HEK293T (cell line): ENCODE results near the gene NNMT.

Experiments
- CTCF ChIA-PET: fragments of 350-600 bp; formaldehyde crosslinking; extraction: SDS; loops from one replicate; lab custom pipeline; 2021; ENCODE audit warnings: antibody characterized with exemption, inconsistent platforms; lab: Yijun Ruan, JAX
- POLR2A ChIA-PET: fragments of 350-600 bp; formaldehyde crosslinking; extraction: SDS; loops from one replicate; lab custom pipeline; 2020; ENCODE audit warnings: antibody characterized with exemption, inconsistent platforms; lab: Yijun Ruan, JAX
- DNase-seq: peaks from one replicate; pipeline ENCODE4 v3.0.0; 2012; ENCODE audit warnings: mixed read lengths; ENCODE audit errors: extremely low spot score
- ARNT ChIP-seq: fragments of 450-650 bp; IDR thresholded peaks from 2 replicates; pipeline ENCODE4 v1.6.1; 2017; ENCODE audit warnings: mild to moderate bottlenecking
- BHLHE40 ChIP-seq: fragments of 450-650 bp; IDR thresholded peaks from 2 replicates; pipeline ENCODE4 v1.6.1; 2016; ENCODE audit warnings: mild to moderate bottlenecking, moderate library complexity, borderline replicate concordance
- CTBP1 ChIP-seq: fragments of 450-650 bp; IDR thresholded peaks from 2 replicates; pipeline ENCODE4 v1.6.1; 2016; ENCODE audit warnings: borderline replicate concordance
- ELF4 ChIP-seq: fragments of 450-650 bp; IDR thresholded peaks from 2 replicates; pipeline ENCODE4 v1.6.1; 2017; ENCODE audit warnings: antibody characterized with exemption
- FOXA1 ChIP-seq: fragments of 450-650 bp; IDR thresholded peaks from 2 replicates; pipeline ENCODE4 v1.6.1; 2016; ENCODE audit warnings: mild to moderate bottlenecking
- FOXK2 ChIP-seq: fragments of 450-650 bp; IDR thresholded peaks from 2 replicates; pipeline ENCODE4 v1.6.1; 2016; ENCODE audit warnings: mild to moderate bottlenecking
- FOXM1 ChIP-seq: fragments of 450-650 bp; IDR thresholded peaks from 2 replicates; pipeline ENCODE4 v1.6.1; 2017; ENCODE audit warnings: mild to moderate bottlenecking, borderline replicate concordance
- HDGF ChIP-seq: fragments of 450-650 bp; IDR thresholded peaks from 2 replicates; pipeline ENCODE4 v1.6.1; 2017; ENCODE audit warnings: antibody characterized with exemption, borderline replicate concordance
- L3MBTL2 ChIP-seq: fragments of 450-650 bp; conservative IDR thresholded peaks from 2 replicates; pipeline ENCODE4 v1.6.1; 2016; ENCODE audit warnings: mild to moderate bottlenecking
- LEF1 ChIP-seq: fragments of 450-650 bp; IDR thresholded peaks from 2 replicates; pipeline ENCODE4 v1.6.1; 2017; ENCODE audit warnings: mild to moderate bottlenecking, borderline replicate concordance
- NFRKB ChIP-seq: fragments of 450-650 bp; IDR thresholded peaks from 2 replicates; pipeline ENCODE4 v1.6.1; 2016; ENCODE audit warnings: mild to moderate bottlenecking, moderate library complexity
- PKNOX1 ChIP-seq: fragments of 450-650 bp; IDR thresholded peaks from 2 replicates; pipeline ENCODE4 v1.6.1; 2016
- SP1 ChIP-seq: fragments of 450-650 bp; IDR thresholded peaks from 2 replicates; pipeline ENCODE4 v1.6.1; 2017
- SUZ12 ChIP-seq: fragments of 450-650 bp; IDR thresholded peaks from 2 replicates; pipeline ENCODE4 v1.6.1; 2016; ENCODE audit warnings: mild to moderate bottlenecking
- TARDBP ChIP-seq: fragments of 450-650 bp; IDR thresholded peaks from 2 replicates; pipeline ENCODE4 v1.6.1; 2016
- ZNF384 ChIP-seq: fragments of 450-650 bp; IDR thresholded peaks from 2 replicates; pipeline ENCODE4 v1.6.1; 2016

Gene NNMT

GRCh38 chr11:114343020-114343419 is 46.8 kb downstream of the NNMT start:
- DNase-seq = no peak
- ChIA-PET CTCF (no interaction called here), POLR2A (no interaction called here)
- TF ChIP-seq FOXM1 = no peak
- TF ChIP-seq HDGF = no peak
- no peak for TF ChIP-seq TARDBP
- no peak for TF ChIP-seq ZNF384
- no peak for TF ChIP-seq L3MBTL2
- no peak for TF ChIP-seq ARNT
- no peak for TF ChIP-seq SP1
- TF ChIP-seq CTBP1 = no peak
- TF ChIP-seq ELF4 = no peak

GRCh38 chr11:114343493-114343892 is 47.3 kb downstream of the NNMT start:
- DNase-seq = no peak
- POLR2A ChIA-PET = no interaction called here
- CTCF ChIA-PET = no interaction called here
- TF ChIP-seq CTBP1 (no peak), LEF1 (no peak), BHLHE40 (no peak), ELF4 (no peak), ZNF384 (no peak), FOXM1 (no peak), L3MBTL2 (no peak), PKNOX1 (no peak), NFRKB (no peak)

DNA sequence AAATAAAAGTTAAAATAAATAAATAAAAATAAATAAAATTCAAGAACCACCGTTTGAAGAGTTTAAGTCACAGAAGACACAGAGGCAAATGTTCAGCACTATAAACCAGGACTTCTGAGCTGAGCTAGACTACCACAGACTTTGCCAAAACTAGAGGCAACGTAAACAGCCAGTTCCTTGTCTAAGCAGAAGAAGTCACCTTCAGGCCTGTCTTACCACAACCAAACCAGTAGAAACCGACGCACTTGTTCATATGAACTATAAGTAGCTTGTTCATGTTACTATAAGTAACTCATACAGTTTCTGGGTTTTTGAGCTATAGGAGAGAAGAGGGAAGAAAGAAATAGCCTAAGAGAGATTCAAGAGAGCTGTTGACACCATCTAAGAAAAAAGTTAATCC is 48.3 kb downstream of the NNMT start:
- TF ChIP-seq HDGF = no peak
- TF ChIP-seq NFRKB = no peak
- TF ChIP-seq FOXA1 = no peak
- TF ChIP-seq FOXM1 = no peak
- TF ChIP-seq PKNOX1 = no peak
- no peak for TF ChIP-seq TARDBP
- TF ChIP-seq CTBP1 = no peak
- TF ChIP-seq ELF4 = no peak
- no peak for TF ChIP-seq ARNT
- TF ChIP-seq SP1 = no peak
- TF ChIP-seq LEF1 = no peak
- TF ChIP-seq BHLHE40 = no peak
- no peak for TF ChIP-seq ZNF384
- no peak for TF ChIP-seq L3MBTL2
- TF ChIP-seq FOXK2 = no peak
- TF ChIP-seq SUZ12 = no peak
- no peak for DNase-seq
- CTCF ChIA-PET = no interaction called here
- POLR2A ChIA-PET = no interaction called here

DNA sequence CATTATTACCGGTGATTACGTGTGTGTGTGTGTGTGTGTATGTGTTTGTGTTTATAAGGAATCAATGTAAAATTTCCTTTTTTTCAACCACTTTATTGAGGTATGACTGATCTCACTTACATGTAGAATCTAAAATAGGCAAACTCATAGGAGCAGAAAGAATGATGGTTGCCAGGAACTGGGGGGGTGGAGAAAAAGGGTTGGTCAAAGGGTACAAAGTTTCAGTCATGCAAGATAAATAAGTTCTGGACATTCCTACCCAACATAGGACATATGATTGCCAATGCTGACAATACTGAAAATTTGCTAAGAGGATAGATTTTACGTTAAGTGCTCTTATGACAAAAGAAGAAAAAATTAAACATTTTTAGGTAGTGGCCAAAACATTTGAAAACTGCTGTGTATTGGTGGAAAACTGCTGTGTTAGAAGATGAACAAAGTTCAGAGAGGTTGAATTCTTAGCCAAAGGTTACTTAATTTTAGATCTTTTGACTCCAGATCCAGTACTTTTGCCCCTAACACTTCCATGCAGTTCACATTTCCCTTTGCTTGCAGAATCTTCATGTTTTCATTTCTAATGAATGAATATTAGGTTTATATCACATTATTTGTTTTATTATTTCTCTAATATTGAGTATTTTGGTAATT is 49.5 kb downstream of the NNMT start:
- ChIA-PET POLR2A (no interaction called here), CTCF (interaction anchor here (1.3 kb wide), 1 partner anchor 65 kb away, joined by 3 read pairs; no protein-coding TSS in a partner anchor)
- TF ChIP-seq SUZ12 = no peak
- no peak for TF ChIP-seq FOXA1
- no peak for TF ChIP-seq L3MBTL2
- TF ChIP-seq CTBP1 = no peak
- TF ChIP-seq ZNF384 = no peak
- no peak for TF ChIP-seq ARNT
- TF ChIP-seq FOXK2 = no peak
- no peak for TF ChIP-seq ELF4
- no peak for TF ChIP-seq LEF1
- no peak for TF ChIP-seq PKNOX1
- TF ChIP-seq NFRKB = no peak
- no peak for TF ChIP-seq TARDBP
- no peak for TF ChIP-seq SP1
- no peak for TF ChIP-seq FOXM1
- no peak for TF ChIP-seq HDGF
- TF ChIP-seq BHLHE40 = no peak
- DNase-seq = no peak

GRCh38 chr11:114346709-114347141 is 50.5 kb downstream of the NNMT start:
- POLR2A ChIA-PET = no interaction called here
- TF ChIP-seq L3MBTL2 = no peak
- no peak for TF ChIP-seq FOXM1
- no peak for TF ChIP-seq LEF1
- TF ChIP-seq CTBP1 = no peak
- TF ChIP-seq HDGF = no peak
- no peak for DNase-seq
- CTCF ChIA-PET = interaction anchor here (0.7 to 1.3 kb wide), 2 partner anchors 66 to 608 kb away, joined by 3 read pairs; no protein-coding TSS in a partner anchor

DNA sequence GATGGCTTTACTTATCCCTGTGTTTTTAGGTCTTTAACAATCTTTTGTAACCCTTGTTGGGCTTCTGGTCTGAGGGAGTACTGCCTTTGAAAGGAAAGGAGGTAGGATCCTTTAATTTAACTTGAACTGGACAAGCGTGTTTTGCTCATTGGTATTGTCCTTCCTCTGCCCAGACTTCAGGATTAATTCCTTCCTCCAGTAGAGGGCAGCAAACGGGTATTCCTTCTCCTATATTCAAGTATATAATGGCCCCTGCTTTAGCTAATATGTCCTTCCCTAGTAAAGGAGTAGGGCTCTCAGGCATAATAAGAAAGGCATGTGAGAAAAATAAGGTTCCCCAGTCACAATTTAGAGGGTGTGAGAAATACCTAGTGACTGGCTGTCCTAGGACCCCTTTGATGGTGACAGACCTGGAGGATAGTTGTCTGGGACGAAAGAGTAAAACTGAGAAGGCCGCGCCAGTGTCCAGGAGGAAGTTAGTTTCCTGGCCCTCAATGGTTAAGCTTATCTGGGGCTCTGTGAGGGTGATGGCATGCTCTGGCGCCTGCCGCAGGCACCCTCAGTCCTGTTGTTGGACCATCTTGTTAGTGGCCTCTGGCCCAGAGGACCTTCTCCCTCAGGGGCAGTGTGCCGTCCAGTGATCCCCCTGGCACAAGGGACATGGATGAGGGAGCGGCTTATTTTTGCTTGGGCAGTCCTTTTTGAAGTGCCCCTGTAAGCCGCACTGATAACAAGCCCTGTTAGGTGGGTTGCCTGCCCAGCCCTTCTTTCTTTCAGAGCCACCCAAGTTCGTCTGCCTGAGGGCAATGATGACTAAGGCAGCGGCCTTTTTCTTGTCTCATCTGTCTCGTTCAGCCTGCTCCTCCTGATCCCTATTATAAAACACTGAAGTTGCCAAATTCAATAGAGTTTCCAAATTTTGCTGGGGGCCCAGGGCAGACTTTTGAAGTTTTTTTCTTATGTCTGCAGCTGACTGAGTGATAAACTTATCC is 52.3 kb downstream of the NNMT start:
- ChIA-PET CTCF (no interaction called here), POLR2A (no interaction called here)
- DNase-seq = peak; percentile 20
- TF ChIP-seq L3MBTL2 (no peak), CTBP1 (no peak), HDGF (no peak)
